Measurements from ENCODE around the gene ANKRD6.

DNA sequence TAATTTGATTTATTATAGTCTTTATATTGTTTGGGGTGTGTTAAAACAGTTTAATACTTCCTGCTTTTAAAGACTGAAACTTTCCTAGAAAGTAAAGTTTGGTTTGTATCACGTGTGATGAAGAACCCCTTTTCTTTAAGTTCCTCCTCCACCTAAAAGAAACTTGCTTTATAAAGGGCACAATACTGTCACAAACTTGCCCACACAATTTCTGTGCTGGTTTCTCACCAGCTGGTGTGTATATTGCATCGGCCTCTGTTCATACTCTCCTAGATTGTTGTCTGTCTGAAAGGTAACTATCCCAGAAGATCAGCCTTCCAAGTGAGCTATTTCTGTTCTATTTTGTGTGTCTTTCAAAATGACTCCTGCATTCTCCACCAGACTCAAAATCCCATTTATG is 46.9 kb downstream of the ANKRD6 start:
- TF ChIP-seq SP1 (IDR thresholded peaks at IDR 0.05): no peak
- TF ChIP-seq, protein P1, sequence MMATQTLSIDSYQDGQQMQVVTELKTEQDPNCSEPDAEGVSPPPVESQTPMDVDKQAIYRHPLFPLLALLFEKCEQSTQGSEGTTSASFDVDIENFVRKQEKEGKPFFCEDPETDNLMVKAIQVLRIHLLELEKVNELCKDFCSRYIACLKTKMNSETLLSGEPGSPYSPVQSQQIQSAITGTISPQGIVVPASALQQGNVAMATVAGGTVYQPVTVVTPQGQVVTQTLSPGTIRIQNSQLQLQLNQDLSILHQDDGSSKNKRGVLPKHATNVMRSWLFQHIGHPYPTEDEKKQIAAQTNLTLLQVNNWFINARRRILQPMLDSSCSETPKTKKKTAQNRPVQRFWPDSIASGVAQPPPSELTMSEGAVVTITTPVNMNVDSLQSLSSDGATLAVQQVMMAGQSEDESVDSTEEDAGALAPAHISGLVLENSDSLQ (IDR thresholded peaks at IDR 0.05): no peak
- no peak for TF ChIP-seq NFRKB (IDR thresholded peaks at IDR 0.05)
- no peak for TF ChIP-seq TARDBP (IDR thresholded peaks at IDR 0.05)
- no peak for TF ChIP-seq ELF4 (IDR thresholded peaks at IDR 0.05)
- no peak for TF ChIP-seq ZNF384 (IDR thresholded peaks at IDR 0.05)
- no peak for TF ChIP-seq CTBP1 (IDR thresholded peaks at IDR 0.05; ENCODE audit: borderline replicate concordance)
- no peak for TF ChIP-seq FOXA1 (IDR thresholded peaks at IDR 0.05)
- no peak for TF ChIP-seq FOXK2 (IDR thresholded peaks at IDR 0.05)
- TF ChIP-seq HDGF (IDR thresholded peaks at IDR 0.05; ENCODE audit: borderline replicate concordance): no peak
- no peak for TF ChIP-seq FOXM1 (IDR thresholded peaks at IDR 0.05; ENCODE audit: borderline replicate concordance)
